Colon (tissue), 2 donors: ENCODE measurements around the gene ABCD3.
"Not testable (repeated sequence)": the region's sequence is repeated elsewhere in the genome, so short reads cannot be mapped to it uniquely, and the experiment has no call there.

Experiments used
- FAIRE-seq: peaks from 2 replicates; lab custom pipeline; 2012; peaks lifted over from hg19 to GRCh38; lab: Jason Lieb, UNC
- donor health status: control.
- donor health status: control.

The ABCD3 gene

DNA sequence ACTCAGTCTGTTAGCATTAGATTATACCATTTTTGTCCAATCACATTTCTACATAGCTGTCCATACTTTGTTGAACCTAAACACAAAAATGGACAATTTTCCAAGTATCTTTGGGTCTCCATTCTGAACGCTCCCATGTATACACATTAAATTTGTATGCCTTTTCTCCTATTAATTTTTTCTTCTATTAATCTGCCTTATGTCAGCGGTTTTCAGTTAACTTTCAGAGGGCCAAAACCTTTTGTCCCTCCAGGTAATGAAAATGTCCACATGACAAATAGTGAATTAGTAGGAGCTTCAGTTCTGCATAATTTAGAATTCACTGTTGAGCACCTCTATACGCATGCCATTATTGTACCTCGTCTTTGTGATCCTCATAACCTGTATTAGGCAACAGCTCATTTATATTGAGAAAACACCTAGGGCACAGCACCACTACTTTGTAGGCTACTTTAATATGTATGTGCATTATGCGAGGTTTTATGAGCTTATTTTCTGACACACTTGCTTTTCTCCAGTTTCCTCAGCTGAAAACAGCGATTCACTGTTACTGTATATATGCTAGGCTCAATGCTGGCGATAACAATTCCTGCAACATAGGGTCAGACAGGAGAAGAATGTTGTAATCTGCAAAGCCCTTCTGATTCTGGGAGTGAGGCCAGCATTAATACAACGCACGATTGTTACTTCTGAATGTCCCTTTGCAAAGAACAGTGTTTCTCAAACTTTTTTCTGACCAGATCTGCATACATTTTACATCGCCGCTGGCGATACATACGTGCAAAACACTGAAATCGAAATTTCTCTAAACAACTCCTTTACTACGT is 1.1 kb upstream of the ABCD3 start:
- FAIRE-seq, result no peak

DNA sequence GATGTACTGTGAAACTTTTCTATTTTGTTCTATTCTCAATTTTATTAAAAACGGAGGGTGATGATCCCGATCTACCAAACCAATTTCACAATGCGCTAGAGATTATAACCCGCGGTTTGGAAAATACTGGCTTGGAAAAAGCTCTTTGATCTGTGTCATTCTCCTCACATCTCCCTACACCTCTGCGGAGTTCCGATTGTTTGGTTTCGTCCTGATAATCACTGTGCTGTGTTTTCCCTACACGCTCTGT is 536 bp upstream of the ABCD3 start:
- FAIRE-seq, result no peak

DNA sequence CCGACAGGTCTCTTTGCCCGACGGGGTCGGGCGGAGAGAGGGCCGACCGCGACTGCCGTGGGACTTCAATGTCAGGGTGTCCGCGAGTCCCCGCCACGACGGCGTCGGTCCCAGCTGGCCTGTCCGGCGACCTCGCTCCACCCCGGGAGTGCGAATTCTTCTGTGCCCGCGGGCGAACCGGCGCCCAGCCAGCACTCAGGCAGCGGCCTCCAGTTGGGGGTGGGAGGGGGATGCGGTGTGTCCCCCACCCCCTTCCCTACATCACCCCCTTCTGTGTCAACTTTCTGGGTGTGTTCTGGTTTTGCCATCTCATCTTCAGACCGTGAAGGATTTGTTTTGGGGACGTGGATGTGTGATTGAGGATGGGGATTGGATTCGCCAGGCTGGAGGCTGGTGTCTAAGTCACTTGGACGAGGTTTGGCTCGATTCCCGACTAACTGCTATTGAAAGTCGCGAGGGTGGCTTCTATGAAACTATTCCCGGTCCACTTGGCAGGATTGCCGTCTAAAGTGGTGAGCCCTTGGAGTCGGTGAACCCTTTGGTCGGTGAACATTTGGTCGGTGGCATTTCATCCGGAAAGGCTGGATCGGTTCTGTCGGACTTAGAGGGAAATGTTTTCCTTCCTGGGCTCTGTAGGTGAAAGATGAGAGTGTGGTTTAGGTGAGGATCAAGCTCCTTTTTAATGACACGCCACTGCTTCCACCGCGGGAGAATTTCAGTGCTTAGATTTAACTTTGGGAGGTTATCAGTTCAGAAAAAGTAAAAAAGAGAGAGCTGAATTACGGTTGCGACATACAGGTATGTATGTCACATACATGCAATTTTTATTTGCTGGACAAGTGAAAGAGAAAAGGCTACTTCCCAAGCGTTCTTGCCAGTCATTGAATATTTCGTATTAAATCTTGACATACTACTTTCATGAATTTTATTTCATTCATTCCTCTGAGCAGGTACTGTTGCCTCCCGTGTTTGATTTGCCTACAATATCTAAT is 771 bp downstream of the ABCD3 start:
- FAIRE-seq, result no peak

DNA sequence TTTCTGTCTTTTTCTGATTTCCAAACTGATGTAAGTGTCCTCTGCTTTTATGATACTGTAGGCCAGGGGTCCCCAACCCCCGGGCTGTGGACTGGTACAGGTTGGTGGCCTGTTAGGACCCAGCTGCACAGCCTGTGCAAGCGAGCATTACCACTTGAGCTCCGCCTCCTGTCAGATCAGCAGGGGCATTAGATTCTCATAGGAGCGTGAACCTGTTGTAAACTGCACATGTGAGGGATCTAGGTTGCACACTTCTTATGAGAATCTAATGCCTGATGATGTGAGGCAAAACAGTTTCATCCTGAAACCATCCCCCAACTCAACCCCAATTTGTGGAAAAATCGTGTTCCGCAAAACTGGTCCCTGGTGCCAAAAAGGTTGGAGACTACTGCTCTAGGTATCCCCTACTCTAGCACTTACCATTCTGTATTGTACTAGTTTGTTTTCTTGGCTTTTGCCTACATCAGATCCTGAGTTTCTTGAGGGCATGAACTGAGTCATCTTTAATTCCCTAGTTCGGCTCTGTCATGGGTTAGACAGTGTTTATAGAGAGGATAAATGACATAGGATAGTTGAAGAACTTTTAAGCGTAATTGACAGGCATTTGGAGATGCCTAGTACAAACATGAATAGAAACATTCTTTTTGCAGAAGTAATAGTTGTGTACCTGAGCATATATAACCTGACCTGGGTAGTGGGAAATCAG is 4.1 kb downstream of the ABCD3 start:
- FAIRE-seq, result no peak

DNA sequence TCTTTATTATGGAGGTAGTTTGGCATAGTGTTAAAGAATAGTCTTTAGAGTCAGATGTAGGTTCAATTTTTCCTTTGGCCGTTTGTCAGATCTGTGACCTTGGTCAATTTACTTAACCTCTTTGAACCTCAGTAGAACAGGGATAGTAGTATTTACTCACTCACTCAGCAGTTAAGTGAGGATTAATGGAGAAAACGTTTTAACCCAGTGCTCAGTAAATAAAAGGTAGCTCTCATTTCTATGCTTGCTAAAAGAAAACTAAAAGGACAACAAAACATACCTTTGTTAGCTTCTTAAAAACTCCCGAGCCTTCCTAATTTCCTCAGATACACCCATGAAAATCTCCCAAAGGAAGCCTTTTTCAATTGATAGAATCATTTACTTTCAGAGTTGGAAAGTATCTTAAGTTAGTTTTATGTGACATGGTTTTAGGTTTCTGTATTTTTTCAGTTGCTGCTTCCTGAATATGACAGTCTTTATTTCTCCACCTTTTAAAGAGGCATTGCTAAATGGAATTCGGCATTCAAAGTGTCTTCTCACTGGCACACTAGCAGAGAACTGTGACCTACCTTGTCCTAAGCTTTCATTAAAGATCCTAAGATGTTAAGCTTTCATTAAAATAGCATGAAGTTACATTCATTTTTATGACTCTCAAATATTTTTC is 7.8 kb downstream of the ABCD3 start:
- no peak for FAIRE-seq

DNA sequence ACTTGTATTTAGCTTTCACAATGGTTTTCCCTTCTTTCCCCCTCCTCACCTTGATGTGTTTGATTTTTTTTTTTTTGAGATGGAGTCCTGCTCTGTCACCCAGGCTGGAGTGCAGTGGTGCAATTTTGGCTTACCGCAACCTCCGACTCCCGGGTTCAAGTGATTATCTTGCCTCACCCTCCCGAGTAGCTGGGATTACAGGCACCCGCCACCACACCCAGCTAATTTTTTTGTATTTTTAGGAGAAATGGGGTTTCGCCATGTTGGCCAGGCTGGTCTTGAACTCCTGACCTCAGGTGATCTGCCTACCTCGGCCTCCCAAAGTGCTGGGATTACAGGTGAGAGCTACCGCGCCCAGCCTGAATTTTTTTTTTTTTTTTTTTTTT is 8.3 kb downstream of the ABCD3 start:
- not testable (repeated sequence) for FAIRE-seq

DNA sequence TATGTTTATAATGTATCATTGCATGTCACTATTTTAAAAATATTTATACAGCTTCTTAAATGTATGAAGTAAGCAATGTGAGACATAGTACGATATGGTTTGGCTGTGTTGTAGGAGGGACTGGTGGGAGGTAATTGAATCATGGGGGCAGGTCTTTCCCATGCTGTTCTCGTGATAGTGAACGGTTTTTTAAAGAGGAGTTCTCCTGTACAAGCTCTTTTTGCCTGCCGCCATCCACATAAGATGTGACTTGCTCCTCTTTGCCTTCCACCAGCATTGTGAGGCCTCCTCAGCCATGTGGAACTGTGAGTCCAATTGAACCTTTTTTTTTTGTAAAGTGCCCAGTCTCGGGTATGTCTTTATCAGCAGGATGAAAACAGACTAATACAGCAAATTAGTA is 10.3 kb downstream of the ABCD3 start:
- FAIRE-seq, result no peak

DNA sequence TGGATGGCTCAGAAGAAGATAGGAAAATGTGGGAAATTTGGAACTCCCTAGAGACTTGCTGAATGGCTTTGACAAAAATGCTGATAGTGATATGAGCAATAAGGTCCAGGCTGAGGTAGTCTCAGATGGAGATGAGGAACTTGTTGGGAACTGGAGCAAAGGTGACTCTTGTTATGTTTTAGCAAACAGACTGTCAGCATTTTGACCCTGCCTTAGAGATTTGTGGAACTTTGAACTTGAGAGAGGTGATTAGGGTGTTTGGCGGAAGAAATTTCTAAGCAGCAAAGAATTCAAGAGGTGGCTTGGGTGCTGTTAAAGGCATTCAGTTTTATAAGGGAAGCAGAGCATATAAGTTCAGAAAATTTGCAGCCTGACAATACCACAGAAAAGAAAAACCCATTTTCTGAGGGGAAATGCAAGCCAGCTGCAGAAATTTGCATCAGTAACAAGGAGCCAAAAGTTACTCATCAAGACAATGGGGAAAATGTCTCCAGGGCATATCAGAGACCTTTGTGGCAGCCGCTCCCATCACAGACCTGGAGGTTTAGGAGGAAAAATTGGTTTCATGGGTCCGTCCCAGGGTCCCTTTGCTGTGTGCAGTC is 10.8 kb downstream of the ABCD3 start:
- not testable (repeated sequence) for FAIRE-seq

DNA sequence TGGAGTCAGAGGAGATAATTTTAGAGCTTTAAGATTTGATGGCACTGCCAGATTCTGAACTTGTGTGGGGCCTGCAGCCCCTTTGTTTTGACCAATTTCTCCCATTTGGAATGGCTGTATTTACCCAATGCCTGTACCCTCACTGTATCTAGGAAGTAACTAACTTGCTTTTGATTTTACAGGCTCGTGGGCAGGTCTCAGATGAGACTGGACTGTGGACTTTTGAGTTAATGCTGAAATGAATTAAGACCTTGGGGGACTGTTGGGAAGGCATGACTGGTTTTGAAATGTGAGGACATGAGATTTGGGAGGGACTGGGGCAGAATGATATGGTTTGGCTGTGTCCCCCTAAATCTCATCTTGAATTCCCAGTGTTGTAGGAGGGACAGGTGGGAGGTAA is 11.9 kb downstream of the ABCD3 start:
- FAIRE-seq, result not testable (repeated sequence)

DNA sequence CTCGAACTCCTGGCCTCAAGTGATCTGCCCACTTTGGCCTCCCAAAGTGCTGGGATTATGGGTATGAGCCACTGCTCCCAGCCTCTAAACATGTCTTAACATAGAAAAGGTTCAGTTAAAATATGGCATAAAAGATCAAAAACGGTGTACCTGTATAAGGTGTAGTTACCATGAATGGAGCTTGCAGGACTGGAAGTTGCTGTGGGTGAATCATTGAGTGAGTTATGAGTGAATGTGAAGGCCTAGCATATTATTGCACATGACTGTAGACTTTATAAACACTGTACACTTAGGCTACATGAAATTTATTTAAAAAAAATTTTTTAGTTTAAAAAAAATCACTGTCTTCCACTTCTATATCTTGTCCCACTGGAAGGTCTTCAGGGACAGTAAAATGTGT is 15.7 kb downstream of the ABCD3 start:
- no peak for FAIRE-seq

DNA sequence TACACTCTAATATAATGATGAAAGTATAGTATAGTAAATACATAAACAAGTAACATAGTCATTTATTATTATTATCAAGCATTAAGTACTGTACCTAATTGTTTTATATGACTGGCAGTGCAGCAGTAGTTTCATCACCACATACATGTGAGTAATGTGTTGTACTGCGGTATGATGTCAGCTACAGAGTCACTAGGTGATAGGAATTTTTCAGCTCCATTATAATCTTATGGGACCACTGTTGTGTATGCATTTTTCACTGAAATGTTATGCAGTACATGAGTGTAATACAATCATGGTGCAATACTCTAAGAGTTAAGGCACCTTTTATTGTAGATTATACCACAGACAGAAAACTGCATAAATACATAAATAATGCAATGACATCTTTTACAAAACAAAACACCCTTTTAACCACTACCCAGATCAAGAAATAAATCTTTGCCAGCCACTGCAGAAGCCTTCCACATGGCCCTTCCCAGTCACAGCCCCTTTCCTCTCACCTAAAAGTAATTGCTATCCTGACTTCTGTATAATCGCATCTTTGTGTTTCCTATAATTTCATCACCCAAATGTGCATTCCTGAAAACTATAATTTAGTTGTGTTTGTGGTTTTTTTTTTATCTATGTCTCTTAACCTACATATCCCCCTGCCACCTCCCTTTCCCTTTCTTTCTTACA is 16.3 kb downstream of the ABCD3 start:
- no peak for FAIRE-seq

DNA sequence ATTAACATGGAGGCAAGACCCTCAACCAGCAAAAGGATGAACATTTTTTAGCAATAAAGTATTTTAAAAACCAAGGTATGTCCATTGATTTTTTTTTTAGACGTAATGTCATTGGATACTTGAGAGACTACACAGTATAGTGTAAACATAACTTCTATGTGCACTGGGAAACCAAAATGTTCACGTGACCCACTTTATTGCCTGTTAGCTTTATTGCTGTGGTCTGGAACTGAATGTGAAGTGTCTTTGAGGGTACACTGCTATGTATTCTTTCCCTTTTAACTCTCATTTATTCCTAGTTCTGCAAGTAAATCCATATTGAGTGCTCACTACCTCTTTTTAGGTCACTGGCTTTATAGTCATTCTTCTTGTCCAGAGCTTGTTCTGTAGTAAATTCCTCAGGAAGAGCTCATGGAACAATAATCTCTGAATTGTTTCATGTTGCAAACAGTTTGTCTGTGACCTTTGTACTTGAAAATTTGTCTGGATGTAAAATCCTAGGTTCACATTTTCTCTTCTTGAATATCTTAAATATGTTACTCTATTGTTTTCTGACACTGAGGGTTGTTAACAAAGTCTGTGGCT is 20.6 kb downstream of the ABCD3 start:
- no peak for FAIRE-seq

DNA sequence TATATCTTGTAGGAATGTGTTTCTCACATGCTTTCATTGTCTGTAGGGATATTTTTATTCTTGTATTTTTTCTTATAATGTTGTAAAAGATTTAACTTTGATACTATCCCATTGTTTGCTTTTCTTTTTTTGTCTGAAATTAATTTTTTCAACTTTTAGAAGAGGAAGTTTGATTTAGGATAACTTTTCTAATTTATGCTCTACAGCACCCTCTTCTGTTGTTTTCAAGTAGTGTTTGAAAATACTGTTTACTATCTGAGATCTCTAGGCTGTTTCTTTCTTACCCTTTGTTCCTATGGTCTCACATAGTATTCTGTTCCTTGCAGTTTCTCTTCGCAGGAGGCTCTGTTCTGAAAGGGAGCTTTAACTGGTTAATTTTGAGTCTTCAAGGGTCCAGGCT is 21.9 kb downstream of the ABCD3 start:
- no peak for FAIRE-seq

DNA sequence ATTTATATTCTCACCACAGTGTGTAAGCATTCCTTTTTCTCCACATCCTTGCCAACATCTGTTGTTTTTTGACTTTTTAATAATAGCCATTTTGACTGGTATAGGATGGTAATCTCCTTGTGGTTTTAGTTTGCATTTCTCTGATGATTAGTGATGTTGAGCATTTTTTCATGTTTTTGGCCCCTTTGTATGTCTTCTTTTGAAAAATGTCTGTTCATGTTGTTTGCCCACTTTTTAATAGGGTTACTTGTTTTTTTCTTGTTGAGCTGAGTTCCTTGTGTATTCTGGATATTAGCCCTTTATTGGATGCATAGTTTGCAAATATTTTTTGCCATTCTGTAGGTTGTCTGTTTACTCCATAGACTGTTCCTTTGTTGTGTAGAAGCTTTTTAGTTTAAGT is 24.9 kb downstream of the ABCD3 start:
- not testable (repeated sequence) for FAIRE-seq

DNA sequence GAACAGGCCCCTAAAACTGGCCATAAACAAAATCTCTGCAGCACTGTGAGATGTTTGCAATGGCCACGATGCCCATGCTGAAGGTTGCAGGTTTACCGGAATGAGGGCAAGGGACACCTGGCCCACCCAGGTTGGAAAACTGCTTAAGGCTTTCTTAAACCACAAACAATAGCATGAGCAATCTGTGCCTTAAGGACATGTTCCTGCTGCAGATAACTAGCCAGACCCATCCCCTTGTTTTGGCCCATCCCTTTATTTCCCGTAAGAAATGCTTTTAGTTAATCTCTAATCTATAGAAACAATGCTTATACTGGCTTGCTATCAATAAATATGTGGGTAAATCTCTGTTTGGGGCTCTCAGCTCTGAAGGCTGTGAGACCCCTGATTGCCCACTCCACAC is 26.6 kb downstream of the ABCD3 start:
- not testable (repeated sequence) for FAIRE-seq

DNA sequence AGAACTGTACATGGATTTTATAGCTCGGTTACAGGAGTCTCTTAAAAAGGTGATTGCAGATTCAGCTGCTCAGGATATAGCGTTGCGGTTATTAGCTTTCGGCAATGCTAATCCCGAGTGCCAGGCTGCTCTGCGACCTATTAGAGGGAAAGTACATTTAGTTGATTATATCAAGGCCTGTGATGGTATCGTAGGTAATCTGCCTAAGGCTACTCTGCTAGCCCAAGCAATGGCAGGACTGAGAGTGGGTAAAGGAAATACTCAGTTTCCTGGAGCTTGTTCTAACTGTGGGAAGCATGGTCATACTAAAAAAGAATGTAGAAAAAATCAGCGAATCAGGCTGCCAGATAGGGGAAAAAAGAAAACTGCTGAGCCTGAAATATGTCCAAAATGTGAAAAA is 27.5 kb downstream of the ABCD3 start:
- not testable (repeated sequence) for FAIRE-seq

DNA sequence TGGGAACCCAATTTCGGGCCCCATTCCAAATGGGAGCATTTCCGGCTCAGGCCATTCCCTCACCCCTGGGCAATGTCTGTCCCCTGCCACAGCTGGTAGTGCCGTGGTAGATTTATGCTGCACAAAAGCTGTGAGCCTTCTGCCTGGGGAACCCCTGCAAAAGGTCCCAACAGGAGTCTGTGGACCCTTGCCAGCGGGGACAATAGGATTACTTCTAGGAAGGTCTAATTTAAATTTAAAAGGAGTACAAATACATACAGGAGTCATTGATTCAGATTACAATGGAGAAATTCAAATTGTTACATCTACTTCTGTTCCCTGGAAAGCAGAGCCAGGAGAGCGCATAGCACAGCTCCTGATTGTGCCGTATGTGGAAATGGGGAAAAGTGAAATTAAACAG is 28.0 kb downstream of the ABCD3 start:
- not testable (repeated sequence) for FAIRE-seq

DNA sequence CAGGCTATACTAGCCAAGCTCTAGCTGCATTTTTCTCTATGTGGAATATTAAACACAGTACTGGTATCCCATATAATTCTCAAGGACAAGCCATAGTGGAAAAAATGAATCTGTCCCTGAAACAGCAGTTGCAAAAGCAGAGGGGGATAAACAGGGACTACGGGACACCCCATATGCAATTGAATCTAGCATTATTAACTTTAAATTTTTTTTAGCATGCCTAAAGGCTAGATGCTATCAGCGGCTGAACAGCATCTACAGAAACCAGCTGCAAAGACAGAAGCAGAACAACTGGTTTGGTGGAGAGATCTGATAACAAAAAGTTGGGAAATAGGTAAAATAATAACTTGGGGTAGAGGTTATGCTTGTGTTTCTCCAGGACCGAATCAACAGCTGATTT is 30.6 kb downstream of the ABCD3 start:
- not testable (repeated sequence) for FAIRE-seq

DNA sequence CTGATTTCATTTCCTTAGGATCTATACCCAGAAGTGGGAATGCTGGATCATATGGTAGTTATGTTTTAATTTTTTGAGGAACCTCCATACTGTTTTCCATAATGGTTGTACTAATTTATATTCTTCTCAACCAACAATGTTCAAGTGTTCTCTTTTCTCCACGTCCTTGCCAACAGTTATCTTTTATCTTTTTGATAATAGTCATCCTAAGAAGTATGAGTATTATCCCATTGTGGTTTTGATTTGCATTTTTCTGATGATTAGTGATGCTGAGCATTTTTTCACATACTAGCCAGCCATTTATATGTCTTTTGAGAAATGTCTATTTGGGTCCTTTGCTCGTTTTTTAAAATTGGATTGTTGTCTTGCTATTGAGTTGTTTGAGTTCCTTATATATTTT is 38.5 kb downstream of the ABCD3 start:
- FAIRE-seq, result no peak

DNA sequence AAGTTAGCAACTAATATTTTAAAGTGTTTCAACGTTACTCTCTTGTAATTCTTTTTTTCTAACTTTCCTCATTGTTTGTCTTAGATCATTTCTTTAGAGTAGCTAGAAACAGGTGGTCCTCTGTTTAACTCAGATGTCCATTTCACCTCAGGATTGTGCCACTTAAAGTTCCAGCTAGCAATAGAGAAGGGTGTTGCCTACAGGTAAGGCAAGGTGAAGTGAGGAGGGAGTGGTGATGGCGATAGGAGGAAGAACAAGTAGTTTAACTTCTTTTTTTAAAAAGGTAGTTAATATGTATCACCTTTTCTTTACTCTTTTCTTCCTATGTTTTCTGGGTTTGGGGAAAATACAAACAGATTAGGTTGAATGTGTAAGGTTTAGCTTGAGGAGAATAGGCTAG is 44.4 kb downstream of the ABCD3 start:
- no peak for FAIRE-seq
